KOPT-K1 (cell line): ENCODE measurements around the gene SFTPA2.
"Not testable (repeated sequence)": the region's sequence is repeated elsewhere in the genome, so short reads cannot be mapped to it uniquely, and the experiment has no call there.

Experiments
- H3K27ac ChIP-seq: fragments of 200-600 bp; sonication (generic); 2 replicates; pipeline ENCODE4 v1.5.1; 2016; ENCODE audit warnings: antibody characterized with exemption, mild to moderate bottlenecking, low read depth, low read length; ENCODE audit not compliant: poor library complexity, severe bottlenecking
- H3K36me3 ChIP-seq: fragments of 200-600 bp; sonication (generic); 2 replicates; pipeline ENCODE4 v1.5.1; 2017; ENCODE audit warnings: antibody characterized with exemption, mild to moderate bottlenecking, low read length, moderate library complexity; ENCODE audit not compliant: insufficient read depth
- H3K9me3 ChIP-seq: fragments of 200-600 bp; sonication (generic); 2 replicates; pipeline ENCODE4 v1.5.1; 2017; ENCODE audit warnings: antibody characterized with exemption, low read length, mild to moderate bottlenecking; ENCODE audit not compliant: insufficient read depth, poor library complexity, severe bottlenecking

The SFTPA2 gene

GRCh38 chr10:79542626-79543025 lies 17.6 kb downstream of the SFTPA2 start:
- Histone ChIP-seq H3K9me3 (no peaks in the 10 kb centered on the region), H3K27ac (no peak overlapping the region), H3K36me3 (no peaks in the 10 kb centered on the region)

- not testable (repeated sequence) for H3K27ac ChIP-seq, H3K36me3 ChIP-seq, H3K9me3 ChIP-seq
Observed at GRCh38 chr10:79540930-79541329, 19.3 kb downstream of the SFTPA2 start.

GRCh38 chr10:79538311-79538710 lies 21.9 kb downstream of the SFTPA2 start:
- not testable (repeated sequence) for H3K27ac ChIP-seq, H3K9me3 ChIP-seq, H3K36me3 ChIP-seq

GRCh38 chr10:79533903-79534175 lies 26.4 kb downstream of the SFTPA2 start:
- not testable (repeated sequence) for H3K27ac ChIP-seq, H3K36me3 ChIP-seq, H3K9me3 ChIP-seq

- not testable (repeated sequence) for H3K27ac ChIP-seq, H3K36me3 ChIP-seq, H3K9me3 ChIP-seq
Observed at GRCh38 chr10:79533142-79533902, 26.9 kb downstream of the SFTPA2 start.

DNA sequence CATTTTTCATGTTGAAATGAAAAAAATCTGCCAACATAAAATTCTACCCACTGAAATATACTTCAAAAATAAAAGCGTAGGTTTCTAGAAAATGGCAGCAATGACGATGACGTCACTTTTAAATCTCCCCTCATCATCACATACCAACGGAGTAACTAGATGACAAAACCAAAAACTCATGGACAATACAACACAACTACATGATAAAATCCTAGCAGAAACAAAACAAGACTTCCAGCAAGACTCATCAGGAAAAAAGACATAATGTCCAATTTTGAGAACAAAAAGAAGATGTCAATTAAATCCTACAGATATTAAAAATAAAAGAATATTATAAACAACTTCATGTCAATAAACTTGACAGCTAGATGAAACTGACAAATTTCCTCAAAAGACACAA lies 31.9 kb downstream of the SFTPA2 start:
- not testable (repeated sequence) for H3K36me3 ChIP-seq, H3K27ac ChIP-seq, H3K9me3 ChIP-seq

DNA sequence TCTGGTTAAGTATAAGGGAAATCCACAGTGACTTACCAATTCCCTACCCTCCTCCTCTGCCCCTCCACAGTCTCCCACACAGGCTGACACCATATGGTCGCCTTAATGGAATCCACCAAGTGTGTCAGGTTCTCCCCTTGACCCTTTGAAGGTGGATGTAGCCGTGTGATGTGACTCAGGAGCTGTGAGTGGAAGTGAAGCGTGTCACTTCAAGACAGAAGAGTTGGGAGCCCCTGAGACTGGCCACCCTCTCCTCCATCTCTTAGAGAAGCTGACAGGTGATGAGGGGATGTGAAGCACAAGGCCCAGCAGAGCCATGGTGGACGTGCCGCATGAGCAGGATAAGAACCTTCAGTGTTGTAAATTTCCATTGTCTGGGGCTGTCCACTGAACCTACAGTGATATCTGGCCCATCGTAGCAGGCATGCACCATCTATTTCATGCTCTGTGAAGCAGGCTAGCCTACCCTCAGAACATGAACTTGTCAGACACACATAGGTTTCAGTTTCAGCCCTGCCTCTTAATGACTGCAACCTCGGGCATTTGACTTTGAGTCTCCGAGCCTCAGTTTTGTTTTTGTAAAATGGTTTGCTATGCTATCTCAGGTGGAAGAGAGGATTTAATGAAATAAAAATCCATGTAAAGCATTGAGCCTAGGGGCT lies 35.0 kb downstream of the SFTPA2 start:
- not testable (repeated sequence) for H3K9me3 ChIP-seq, H3K27ac ChIP-seq, H3K36me3 ChIP-seq

DNA sequence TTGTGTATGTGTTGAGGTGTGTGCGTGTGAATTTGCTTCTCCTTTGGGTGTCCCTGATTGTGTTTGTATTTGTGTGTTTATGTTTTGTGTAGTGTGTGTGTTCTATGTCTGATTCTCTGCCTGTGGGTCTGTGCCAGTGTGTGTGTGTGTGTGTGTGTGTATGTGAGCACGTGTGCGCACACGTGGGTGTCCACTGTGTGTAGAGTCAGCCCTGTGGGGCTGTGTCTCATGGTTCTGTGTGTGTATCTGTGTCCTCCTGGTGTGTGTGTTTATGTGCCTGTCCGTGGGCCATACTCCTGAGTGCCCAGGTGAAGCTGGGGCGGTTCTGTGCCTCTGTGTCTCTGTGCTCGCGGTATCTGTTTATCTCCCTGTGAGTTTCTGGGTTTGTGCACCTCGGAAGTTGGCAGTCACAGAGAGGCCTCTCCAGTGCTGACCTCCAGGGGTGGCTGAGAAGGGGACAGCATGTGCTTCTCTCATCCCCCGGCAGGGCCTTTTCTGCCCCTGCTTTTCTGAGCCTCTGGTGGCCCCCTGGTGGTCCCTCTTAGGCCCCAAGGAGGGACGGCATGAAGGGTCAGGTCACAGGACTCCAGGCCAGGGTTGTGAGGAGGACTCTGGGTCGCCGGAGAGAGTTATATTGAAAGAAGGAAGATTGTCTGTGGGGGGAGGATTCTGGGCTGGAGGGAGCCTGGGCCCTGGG lies 36.9 kb downstream of the SFTPA2 start:
- not testable (repeated sequence) for H3K36me3 ChIP-seq, H3K9me3 ChIP-seq, H3K27ac ChIP-seq

GRCh38 chr10:79522464-79522863 lies 37.7 kb downstream of the SFTPA2 start:
- not testable (repeated sequence) for H3K36me3 ChIP-seq, H3K27ac ChIP-seq, H3K9me3 ChIP-seq

- H3K36me3 ChIP-seq, H3K27ac ChIP-seq, H3K9me3 ChIP-seq: not testable (repeated sequence)
Observed at GRCh38 chr10:79521751-79522150, 38.5 kb downstream of the SFTPA2 start.

DNA sequence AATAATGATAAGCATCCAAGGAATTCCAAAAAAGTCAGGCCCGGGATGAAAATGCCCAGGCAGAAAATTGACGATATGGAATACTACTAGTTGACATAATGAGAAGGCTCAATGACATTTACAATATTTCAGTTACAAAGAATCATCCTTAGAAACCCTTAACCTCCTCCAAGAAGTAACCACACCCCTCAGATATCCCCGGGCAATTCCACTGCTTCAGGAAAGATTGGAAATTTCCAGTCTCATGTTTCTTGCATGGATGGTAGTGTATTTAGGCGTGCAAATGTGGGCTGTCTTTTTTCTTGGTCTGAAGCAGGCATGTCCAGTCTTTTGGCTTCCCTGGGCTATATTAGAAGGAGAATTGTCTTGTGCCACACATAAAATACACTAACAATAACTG lies 42.6 kb downstream of the SFTPA2 start:
- H3K9me3 ChIP-seq, H3K36me3 ChIP-seq, H3K27ac ChIP-seq: not testable (repeated sequence)

- H3K36me3 ChIP-seq, H3K9me3 ChIP-seq, H3K27ac ChIP-seq: not testable (repeated sequence)
Observed at GRCh38 chr10:79516532-79517205, 43.5 kb downstream of the SFTPA2 start.

GRCh38 chr10:79511891-79512583 lies 48.2 kb downstream of the SFTPA2 start, which contains the start of gene EIF5AL1:
Gene EIF5AL1 (plus strand): TSS chr10:79512533. CDS start chr10:79512650, 117 bp downstream.
- not testable (repeated sequence) for H3K27ac ChIP-seq, H3K9me3 ChIP-seq, H3K36me3 ChIP-seq

- H3K9me3 ChIP-seq, H3K27ac ChIP-seq, H3K36me3 ChIP-seq: not testable (repeated sequence)
Observed at GRCh38 chr10:79509934-79510508, 50.2 kb downstream of the SFTPA2 start.
